ENCODE measurements around the gene ZYX. TPM values are rescaled to one million over a fixed set of nuclear protein-coding genes. Genes with fewer than 3 reads are reported as not detected.

The ZYX gene
- total RNA-seq, 6 donors from 2014 or later = 44.6 to 345 (median 222) TPM

DNA sequence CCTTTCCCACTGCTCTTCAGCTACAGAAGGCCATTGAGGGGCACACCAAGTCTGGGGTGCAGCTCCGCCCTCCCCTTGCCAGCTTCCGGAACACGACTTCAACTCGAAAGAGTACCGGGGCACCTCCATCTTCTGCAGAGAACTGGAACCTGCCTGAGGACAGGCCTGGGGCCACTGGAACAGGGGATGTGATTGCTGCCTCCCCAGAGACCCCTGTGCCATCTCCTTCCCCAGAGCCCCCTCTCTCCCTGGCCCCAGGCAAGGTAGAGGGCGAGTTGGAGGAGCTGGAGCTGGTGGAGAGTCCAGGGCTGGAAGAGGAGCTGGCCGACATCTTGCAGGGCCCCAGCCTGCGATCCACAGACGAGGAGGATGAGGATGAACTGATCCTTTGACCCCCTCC lies 29.6 kb upstream of the ZYX start:
- ATAC-seq (ENCODE audit: low FRiP score in 2 of 2) (no peak), DNase-seq (no peak)
- WGBS, 2 donors = 90% methylated on average over 7 to 9 of the region's 9 CpGs
- H3K4me3 ChIP-seq = no peak overlapping the region
- no peak overlapping the region for H3K27ac ChIP-seq
- no peaks in the 10 kb centered on the region for H3K36me3 ChIP-seq
- TF ChIP-seq, protein P1, sequence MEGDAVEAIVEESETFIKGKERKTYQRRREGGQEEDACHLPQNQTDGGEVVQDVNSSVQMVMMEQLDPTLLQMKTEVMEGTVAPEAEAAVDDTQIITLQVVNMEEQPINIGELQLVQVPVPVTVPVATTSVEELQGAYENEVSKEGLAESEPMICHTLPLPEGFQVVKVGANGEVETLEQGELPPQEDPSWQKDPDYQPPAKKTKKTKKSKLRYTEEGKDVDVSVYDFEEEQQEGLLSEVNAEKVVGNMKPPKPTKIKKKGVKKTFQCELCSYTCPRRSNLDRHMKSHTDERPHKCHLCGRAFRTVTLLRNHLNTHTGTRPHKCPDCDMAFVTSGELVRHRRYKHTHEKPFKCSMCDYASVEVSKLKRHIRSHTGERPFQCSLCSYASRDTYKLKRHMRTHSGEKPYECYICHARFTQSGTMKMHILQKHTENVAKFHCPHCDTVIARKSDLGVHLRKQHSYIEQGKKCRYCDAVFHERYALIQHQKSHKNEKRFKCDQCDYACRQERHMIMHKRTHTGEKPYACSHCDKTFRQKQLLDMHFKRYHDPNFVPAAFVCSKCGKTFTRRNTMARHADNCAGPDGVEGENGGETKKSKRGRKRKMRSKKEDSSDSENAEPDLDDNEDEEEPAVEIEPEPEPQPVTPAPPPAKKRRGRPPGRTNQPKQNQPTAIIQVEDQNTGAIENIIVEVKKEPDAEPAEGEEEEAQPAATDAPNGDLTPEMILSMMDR (IDR thresholded peaks at IDR 0.05) = no peak
- TF ChIP-seq EP300 (IDR thresholded peaks at IDR 0.05) (no peak), POLR2AphosphoS5 (IDR thresholded peaks at IDR 0.05) (no peak), POLR2A (IDR thresholded peaks at IDR 0.05) (no peak)
- H3K9me3 ChIP-seq = no peaks in the 10 kb centered on the region
- no peaks in the 10 kb centered on the region for H3K27me3 ChIP-seq
- no peaks in the 10 kb centered on the region for H3K4me1 ChIP-seq

GRCh38 chr7:143352531-143353002 lies 28.6 kb upstream of the ZYX start:
- DNase-seq (no peak), ATAC-seq (ENCODE audit: low FRiP score in 2 of 2) (no peak)
- Histone ChIP-seq H3K4me3 (no peak overlapping the region), H3K27ac (no peak overlapping the region), H3K9me3 (no peaks in the 10 kb centered on the region), H3K36me3 (no peaks in the 10 kb centered on the region), H3K4me1 (no peaks in the 10 kb centered on the region), H3K27me3 (no peaks in the 10 kb centered on the region)
- no peak for TF ChIP-seq EP300 (IDR thresholded peaks at IDR 0.05)
- no peak for TF ChIP-seq POLR2AphosphoS5 (IDR thresholded peaks at IDR 0.05)
- TF ChIP-seq POLR2A (IDR thresholded peaks at IDR 0.05) = no peak
- TF ChIP-seq, protein P1 (IDR thresholded peaks at IDR 0.05) = no peak
- WGBS, 2 donors = 76 to 89% methylated on average over 7 to 11 of the region's 11 CpGs

GRCh38 chr7:143354376-143354775 lies 26.8 kb upstream of the ZYX start:
- WGBS, 2 donors = 88 to 94% methylated on average over 8 of the region's 8 CpGs
- Histone ChIP-seq H3K4me1 (no peaks in the 10 kb centered on the region), H3K4me3 (no peak overlapping the region), H3K27me3 (no peaks in the 10 kb centered on the region), H3K9me3 (no peaks in the 10 kb centered on the region), H3K36me3 (no peaks in the 10 kb centered on the region), H3K27ac (no peak overlapping the region)
- DNase-seq (no peak), ATAC-seq (ENCODE audit: low FRiP score in 2 of 2) (no peak)
- TF ChIP-seq POLR2AphosphoS5 (IDR thresholded peaks at IDR 0.05) (no peak), POLR2A (IDR thresholded peaks at IDR 0.05) (no peak), EP300 (IDR thresholded peaks at IDR 0.05) (no peak)
- TF ChIP-seq, protein P1 (IDR thresholded peaks at IDR 0.05) = no peak

- TF ChIP-seq, protein P1 (IDR thresholded peaks at IDR 0.05) = no peak
- no peak for TF ChIP-seq POLR2AphosphoS5 (IDR thresholded peaks at IDR 0.05)
- TF ChIP-seq POLR2A (IDR thresholded peaks at IDR 0.05) = no peak
- no peak for TF ChIP-seq EP300 (IDR thresholded peaks at IDR 0.05)
- Histone ChIP-seq H3K36me3 (no peaks in the 10 kb centered on the region), H3K27me3 (no peaks in the 10 kb centered on the region), H3K27ac (no peak overlapping the region), H3K9me3 (no peaks in the 10 kb centered on the region), H3K4me3 (no peak overlapping the region), H3K4me1 (no peaks in the 10 kb centered on the region)
- DNase-seq = peak in 1 of 2 donors; percentile 66
- 61 to 70% methylated on average over 7 to 8 of the region's 8 CpGs for WGBS, 2 donors
- ATAC-seq (ENCODE audit: low FRiP score in 2 of 2) = peak; percentile 9 to 49
Measured at GRCh38 chr7:143354965-143355364, 26.2 kb upstream of the ZYX start.
